T-helper 9 cell (primary cell): Measurements from ENCODE around the gene FOXL3.

Source experiments
- DNase-seq: peaks from one replicate; pipeline ENCODE4 v3.0.0-alpha.2; 2020

FOXL3 gene

DNA sequence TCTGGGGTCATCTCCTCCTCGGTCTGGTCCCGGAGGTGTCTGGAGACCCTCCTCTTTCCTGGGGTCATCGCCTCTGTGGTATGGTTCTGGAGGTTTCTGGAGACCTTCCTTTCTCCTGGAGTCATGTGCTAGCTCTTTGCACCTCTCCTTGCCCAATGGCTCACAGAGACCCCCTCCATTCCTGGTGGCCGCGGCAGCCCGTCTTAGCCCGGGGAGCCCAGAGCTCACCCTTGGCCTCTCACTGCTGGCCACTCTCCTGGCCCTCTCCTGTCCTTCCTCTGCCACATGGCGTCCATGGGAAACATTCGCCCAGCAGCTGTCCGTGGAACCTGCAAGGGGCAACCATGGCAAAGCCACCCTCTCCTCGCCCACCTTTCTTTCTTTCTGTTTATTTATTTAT is 20.2 kb upstream of the FOXL3 start:
- DNase-seq: no peak

DNA sequence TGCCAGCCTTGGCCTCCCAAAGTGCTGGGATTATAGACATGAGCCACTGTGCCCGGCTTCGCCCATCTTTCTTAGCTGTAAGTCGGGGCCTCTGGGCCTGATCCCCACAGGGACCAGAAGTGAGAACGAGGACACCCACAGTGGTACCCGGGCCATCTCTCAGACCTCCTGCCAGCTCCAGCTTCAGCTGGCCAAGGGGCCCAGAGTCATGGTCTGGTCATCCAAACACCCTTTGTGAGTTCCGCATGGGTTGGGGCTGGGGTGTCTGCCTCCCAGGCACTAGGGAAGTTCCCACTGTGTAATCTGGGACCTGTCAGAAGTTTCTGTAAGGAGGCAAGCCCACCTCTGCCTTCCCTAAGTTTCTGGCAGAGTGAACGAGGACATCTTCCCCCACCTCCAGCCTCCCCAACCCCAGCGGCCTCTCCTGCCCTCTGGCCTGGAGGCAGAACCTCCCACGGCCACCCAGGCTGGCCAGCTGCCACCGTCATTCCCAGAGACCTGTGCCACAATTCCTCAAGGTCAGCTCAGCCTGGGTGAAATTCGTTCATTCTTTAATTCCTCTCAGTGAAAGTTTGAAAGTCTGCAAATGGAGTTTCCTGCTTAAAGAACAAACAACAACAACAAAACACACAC is 19.5 kb upstream of the FOXL3 start:
- DNase-seq: no peak

DNA sequence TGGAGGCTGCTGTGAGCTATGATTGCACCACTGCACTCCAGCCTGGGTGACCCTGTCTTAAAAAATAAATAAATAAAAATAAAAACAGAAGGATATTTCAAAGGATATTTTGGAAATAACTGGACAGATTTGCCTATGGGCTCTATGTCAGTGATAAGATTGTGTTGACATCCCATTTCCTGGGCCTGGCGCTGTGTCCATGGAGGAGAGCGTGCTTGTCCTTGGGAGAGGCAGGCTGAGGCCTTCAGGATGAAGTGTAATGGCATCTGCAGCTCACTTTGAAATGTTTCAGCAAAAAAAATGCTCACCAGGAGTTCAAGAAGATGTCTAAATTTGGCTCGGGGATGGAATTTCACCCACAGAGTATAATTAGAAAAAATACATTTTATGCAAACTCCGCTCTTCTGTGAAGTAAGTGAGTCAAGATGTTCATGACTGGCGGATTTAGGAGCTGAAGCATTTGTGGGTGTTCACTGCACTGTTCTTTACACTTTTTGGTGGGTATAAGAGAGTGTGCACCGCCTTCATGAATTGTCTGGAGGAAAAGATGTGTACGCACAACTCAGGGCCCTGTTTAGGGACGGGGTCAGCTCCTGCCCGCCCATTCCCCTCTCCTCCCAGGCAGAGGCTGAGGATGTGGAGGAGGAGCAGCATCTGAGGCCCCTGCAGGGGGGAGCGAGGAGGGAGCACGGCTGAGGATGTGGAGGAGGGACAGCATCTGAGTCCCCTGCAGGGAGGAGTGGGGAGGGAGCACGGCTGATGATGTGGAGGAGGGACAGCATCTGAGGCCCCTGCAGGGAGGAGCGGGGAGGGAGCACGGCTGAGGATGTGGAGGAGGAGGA is 18.5 kb upstream of the FOXL3 start:
- DNase-seq: no peak

DNA sequence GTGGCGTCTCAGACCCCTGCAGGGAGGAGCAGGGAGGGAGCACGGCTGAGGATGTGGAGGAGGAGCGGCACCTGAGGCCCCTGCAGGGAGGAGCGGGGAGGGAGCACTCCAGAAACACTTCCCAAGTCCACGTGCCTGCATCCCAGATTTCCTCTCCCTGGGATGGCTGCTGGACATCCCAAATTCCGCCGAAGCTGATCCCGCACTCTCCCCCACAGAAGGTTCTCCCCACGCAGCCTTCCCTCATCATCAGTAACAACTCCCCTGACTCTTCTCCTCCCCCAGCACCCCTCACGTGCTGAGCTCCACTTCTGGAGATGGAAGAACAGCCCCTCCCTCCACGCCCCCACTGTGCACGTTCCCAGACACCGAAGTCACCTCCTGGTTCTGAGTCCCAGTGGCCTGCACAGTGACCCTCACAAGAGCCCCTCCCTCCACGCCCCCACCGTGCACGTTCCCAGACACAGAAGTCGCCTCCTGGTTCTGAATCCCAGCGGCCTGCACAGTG is 17.8 kb upstream of the FOXL3 start:
- DNase-seq: no peak

DNA sequence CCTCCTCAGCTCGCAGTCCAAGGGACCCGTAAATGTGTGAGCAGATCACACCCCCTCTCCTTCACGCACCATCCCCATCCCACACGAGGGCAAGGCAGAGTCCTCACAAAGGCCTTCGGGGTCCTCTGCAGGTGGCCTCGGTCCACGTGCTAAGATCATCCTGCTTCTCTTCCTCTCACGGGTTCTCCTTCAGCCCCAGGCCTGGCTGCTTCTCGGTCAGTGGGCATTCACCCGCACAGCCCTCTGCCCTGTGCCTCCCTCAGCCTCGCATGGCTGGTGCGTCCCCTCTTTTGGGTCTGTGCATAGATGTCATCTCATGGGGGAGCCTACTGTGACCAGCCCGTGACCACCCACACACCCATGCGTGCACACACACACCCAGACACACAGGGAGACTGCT is 17.3 kb upstream of the FOXL3 start:
- no peak for DNase-seq

DNA sequence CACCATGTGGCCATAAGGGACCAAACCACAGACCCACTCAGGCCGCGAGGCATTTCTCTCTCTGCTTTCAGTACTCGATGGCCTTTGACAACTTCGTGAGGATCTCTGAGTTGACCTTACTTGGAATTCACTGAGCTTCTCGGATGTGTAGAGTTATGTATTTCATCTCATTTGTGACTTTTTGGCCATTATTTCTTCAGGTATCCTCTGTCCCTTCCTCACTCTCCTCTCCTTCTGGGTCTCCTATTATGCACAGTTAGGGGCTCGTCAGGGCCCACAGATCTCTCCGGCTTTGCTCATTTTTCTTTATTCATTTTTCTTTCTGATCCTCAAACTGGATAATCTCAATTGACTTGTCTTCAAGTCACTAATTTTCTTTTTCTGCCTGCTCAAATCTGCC is 16.6 kb upstream of the FOXL3 start:
- no peak for DNase-seq

DNA sequence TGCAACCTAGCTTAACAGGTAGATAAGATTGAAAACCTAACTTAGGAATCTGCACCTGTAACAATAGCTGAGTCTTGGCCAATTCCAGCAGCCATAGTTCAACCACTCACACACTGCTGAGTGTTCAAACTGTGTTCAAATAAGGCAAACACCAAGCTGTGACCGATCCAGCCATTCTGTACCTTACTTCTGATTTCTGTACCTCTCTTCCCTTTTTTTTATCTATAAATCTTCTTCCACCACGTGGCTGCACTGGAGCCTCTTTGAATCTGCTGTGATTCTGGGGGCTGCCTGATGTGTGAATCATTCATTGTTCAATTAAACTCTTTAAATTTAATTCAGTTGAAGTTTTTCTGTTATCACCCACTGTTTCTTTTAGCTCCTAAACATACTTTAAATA is 15.7 kb upstream of the FOXL3 start:
- no peak for DNase-seq

DNA sequence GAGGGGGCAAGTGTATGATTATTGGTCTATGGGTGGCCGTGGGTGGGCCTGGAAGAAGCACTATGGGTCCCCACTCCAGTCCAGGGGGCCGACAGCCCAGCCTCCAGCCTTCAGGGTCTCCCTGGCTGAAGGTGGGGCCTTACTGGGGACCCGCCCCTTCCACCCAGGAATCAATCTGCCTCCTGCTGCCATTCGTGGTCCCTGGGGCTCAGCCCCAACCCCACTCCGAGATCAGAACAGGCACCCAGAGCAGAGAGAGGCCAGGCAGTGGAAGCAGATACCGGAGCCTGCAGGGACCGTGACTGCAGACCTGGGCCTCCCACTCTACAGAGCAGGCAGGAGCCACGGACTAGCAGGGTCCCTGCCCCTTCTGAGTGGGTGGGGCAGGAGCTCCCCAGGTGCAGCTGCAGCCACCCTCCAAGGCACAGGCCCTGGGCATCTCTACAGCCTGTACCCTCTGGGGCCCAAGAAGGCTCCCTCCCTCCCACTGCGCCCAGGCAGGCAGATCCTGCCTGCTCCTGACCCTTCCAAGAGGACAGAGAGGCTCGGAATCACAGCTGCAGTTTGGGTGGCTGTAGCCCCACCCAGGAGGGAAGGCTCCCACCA is 13.6 kb upstream of the FOXL3 start:
- no peak for DNase-seq

DNA sequence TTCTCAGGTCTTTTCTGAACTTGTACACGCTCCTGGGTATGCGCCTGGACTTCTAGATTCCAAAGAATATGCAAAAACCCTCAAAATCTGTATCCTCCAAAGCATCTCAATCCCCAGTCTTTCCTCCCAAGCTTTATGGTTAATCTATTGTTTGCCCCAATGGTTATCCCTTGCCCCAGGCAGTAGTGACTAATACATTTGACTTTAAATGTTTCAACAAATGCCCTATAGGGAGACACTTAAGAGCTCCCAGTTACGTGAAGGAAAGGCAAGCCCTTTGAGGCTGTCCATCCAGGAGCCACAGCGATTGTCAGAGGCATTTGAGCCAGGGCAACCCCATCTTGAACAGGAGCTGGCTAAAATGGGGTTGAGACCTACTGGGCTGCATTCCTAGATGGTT is 12.7 kb upstream of the FOXL3 start:
- no peak for DNase-seq

DNA sequence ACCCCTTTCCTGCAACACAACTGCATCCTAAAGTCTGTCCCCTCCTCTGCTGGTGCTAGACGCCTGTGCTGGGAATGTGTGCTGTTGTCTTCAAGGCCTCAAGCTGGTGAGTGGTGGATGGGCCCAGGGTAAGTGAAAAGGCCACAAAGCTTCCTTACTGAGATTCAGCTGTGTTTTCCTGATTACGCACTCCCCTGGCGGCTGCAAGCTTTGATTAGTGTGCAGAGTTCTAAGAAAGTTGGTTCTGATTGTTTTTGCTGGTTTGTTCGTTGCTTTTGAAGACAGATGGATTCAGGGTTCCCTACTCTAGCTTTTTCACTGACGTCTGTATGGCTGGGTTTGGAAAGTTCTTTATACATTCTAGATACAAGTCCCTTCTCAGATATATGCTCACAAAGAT is 11.9 kb upstream of the FOXL3 start:
- DNase-seq: no peak

DNA sequence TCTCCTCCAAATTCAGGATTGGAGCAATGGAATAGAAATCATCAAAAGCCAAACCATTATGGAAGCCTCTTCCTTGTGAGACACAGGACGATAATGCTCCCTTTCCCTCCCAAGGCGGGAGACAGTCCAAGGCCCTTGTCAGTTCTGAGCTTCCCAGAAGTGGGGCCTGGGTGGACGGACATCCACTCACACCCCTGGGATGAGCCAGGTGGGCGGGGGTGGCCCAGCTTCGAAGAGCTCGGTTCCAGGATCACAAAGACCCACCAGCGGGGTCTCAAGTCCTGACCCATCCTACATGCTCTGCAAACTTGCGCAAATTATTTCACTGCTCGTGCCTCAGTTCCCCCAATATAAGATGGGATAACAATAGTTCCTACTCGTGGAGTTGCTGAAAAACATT is 10.1 kb upstream of the FOXL3 start:
- no peak for DNase-seq

DNA sequence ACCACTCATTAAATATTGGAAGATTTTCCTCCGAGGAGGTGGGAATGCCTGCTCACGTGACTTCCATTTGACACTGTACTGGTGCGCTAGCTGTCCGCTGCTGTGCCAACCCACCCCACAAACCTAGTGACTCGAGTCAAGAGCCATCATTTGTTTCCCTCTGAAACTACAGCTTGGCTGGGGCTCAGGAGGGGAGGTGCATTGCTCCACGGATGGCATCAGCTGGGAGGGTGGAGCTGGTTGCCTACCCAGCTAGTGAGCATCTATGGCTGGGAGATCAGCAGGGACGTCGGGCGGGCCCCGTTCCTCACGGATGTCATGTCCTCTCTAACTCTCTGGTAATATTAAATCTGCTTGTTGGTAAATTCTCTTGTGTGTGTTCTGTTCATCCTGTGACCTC is 9.5 kb upstream of the FOXL3 start:
- DNase-seq: no peak

DNA sequence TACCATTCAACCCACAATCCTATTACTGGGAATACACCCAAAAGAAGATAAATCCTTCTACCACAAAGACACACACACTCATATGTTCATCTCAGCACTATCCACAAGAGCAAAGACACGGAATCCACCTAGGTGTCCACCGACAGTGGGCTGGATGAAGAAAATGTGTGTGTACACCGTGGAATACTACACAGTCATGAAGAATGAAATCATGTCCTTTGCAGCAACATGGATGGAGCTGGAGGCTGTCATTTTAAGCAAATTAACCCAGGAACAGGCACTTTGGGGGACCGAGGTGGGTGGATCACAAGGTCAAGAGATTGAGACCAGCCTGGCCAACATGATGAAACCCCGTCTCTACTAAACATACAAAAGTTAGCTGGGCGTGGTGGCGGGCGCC is 8.3 kb upstream of the FOXL3 start:
- DNase-seq: no peak

DNA sequence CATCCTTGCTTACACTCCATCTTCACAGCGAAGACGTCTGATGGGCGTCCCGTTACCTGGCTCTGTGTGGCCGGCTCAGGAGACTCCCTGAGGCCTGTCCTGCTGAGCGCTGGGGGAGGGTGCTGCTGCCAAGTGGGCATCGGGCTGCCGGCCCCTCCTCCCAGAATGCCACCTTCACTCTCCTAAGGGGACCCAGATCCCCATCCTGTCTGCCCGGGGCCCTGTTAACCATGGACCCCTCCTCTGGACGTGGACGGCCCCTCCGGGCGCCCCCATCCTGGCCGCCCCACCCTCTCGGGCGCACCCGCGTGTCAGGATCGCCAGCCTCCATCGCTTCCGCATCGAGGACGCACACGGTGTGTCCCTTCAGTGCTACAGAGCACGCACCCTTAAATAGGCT is 7.3 kb upstream of the FOXL3 start:
- DNase-seq: no peak

DNA sequence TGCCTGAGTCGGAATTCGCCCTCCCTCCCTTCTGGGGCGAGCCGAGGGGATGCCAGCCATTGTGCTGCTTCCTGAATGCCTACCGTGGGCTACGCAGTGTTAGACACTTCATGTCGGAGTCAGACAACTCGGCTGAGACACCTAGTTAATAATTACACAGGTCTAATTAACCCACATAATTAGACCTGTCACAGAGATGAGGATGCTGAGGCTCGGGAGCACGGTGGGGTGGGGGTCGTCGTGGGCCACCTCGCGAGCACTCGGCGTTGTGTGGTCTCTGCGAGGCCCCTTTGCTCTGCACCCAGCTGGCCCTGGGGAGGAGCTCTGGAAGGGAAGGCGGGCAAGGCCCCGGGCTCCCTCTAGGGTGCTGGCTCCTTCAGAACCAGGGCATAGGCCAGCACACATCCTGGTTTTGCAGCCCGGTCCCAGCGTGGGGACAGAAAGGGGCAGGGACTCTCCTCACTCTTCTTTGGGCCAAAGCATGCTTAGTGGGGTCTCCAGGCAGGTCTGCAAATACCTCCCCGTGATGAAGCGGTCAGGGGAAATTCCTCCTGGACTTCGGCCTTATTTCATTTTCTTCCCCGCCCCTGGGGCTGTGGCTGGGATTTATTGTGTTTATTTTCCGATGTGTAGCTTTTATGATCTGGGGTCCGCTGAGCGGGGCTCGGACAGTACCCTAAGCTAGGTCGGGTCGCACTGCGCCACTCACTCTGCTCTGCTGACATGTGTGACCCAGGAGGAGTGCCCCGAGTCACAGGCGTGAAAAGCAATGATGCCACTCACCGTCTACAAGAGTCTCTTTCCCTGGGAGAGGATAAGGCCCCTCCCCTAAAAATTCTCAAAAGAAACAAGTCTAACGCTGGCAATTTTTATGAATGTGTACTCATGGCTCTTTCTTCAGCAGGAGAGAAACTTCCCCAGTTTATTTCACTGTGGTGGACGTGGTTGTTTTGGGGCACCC is 4.9 kb upstream of the FOXL3 start:
- DNase-seq: no peak

DNA sequence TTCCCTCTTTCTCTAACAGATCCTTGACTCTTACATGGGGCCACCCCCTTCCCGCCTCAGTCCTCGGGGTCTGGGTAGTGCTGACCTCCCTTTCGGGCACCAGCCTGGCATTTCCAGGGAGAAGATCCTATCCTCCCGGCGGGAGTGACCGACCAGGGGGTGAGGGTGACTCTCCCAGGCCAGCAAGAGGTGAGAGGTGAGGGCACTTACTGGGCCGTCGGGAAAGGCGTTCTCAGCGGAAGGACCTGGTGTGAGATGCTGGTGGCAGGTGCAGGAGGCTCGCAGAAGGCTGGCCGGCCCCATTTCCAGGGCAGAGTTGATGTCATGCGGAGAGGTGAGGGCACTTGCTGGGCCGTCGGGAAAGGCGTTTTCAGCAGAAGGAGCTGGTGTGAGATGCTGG is 4.2 kb upstream of the FOXL3 start:
- DNase-seq: no peak

DNA sequence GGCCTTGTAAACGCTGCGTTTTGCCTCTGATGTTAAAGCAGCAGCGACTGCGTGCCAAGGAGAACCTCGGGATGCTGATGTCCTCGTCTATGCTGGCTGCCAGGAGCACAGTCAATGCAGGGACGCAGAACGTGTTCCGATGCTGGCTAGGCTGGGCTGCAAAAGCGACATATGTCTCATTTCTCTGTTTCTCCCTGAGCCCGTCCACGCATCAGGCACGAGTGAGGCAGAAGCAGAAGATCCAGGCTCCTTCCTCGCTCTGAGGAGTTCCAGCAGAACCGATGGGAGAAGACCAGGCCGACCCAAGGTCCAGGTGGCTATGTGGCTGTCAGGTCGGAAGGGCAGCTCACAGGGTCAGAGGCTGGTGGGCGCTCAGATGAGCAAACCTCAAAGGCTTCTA is 3.7 kb upstream of the FOXL3 start:
- no peak for DNase-seq

DNA sequence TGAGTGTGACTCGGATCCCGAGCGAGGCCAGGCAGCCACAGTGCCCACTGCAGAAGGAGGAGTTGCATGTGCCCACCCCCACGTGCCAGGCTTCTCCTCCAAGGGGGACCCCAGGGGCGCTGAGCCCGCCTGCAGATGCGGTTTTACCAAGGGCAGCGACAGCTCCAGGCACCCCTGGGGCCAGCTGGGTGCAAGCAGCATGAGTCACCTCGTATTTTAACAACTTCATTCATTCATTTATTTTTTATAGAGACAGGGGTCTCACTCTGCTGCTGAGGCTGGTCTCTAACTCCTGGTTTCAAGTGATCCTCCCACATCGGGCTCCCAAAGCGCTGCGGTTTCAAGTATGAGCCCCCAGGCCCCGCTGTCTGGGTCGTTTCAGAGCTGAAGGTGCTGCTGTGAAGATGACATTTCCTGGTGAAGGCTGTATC is 1.3 kb upstream of the FOXL3 start:
- DNase-seq: no peak

DNA sequence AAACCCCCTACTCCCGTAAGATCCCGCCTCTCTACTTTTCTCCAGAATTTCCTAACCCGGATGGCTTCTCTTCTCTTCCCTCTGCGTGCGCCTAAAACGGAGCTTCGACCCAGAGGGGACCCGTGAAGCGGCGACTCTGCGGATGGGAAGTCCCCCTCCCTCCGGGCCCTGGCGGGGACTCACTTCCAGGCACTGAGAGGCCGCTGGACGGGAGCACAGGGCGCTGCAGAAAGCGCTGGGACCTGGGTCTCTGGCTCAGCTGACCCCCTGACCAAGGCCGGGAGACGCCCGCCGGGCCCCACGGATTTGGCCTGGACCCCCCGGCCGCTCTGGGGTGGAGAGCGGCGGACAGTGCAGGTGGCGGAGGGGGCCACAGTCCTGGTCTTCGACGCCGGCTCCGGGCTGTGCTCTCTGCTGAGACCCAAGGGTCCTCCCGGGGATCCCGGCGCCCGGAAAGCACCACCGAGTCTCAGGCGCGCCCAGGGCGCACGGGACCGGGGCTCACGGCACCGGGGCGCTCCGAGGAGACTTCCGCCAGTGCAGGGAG is 688 bp upstream of the FOXL3 start:
- DNase-seq: no peak

DNA sequence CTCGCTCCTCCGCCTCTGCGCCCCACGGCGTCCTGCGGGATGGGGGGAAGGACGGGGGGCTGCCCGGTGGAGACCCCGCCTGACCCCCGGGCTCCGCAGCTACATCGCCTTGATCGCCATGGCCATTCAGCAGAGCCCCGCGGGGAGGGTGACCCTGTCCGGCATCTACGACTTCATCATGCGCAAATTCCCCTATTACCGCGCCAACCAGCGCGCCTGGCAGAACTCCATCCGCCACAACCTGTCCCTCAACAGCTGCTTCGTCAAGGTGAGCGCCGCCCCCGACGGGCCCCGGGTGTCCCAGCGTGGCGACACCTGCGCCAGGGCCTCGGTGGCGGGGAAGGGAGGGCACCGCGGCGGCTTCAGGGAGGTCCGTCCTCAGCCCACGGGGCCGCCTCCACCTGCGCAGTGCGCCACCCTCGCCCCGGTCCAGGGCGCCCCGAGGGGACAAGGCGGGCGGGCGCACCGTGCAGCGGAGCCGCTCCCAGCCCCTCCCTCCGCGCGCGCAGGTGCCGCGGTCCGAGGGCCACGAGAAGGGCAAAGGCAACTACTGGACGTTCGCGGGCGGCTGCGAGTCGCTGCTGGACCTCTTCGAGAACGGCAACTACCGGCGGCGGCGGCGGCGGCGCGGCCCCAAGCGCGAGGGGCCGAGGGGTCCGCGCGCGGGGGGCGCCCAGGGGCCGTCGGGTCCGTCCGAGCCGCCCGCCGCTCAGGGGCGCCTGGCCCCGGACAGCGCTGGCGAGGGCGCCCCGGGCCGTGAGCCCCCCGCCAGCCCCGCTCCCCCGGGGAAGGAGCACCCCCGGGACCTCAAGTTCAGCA is 793 bp downstream of the FOXL3 start:
- no peak for DNase-seq

DNA sequence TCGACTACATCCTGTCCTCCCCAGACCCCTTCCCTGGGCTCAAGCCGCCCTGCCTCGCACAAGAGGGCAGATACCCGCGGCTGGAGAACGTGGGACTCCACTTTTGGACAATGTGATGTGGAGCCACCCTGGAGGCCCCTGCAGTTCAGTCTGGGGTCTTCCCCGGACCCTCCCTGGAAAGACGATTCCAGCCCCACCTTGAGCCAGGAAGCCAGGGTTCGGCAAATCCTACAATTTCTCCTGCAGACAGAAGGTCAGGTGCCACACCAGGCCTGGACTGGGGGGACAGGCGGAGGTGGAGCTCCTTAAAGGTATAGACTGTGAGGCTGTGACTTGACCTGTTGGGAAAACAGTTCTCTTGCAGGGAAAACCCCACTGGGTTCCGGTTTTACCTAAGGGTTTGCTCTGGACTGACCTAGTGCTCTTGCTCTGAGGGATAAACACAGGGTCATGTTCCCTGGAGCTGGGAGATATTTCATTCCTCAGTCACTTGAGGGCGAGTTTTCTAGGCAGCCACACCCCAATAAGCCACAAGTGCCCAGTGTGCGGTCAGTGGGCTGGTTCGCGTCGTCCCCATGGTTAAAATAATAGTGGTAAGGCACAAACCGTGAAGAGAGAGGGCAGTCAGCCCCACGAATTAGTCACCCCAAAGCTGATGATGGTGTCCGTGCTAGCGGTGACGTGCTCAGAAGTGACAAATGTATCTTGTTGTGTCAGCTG is 1.6 kb downstream of the FOXL3 start:
- DNase-seq: no peak
